Activated naive CD4-positive, alpha-beta T cell treated with anti-CD3 and anti-CD28 coated beads, Interleukin-2, amount 10 ng/mL, durations not matched to agents 7 days and 5 days (primary cell): ENCODE data around the gene APOBEC3A.
"Not testable (repeated sequence)": the region's sequence is repeated elsewhere in the genome, so short reads cannot be mapped to it uniquely, and the experiment has no call there.

Source experiments
- CTCF ChIA-PET: fragments of 350-600 bp; sonication (Branson Sonifier 250); formaldehyde crosslinking; loops from one replicate; lab custom pipeline; 2021; ENCODE audit warnings: antibody characterized with exemption; lab: Charles Lee
- DNase-seq: peaks from one replicate; pipeline ENCODE4 v3.0.0-alpha.2; 2020
- H3K27ac Mint-ChIP-seq: one replicate; pipeline ENCODE4 v1.8.0; 2021; ENCODE audit warnings: mild to moderate bottlenecking, moderate library complexity, mixed read lengths
- H3K27me3 Mint-ChIP-seq: one replicate; pipeline ENCODE4 v1.8.0; 2021; ENCODE audit warnings: mild to moderate bottlenecking, mixed read lengths
- H3K36me3 Mint-ChIP-seq: one replicate; pipeline ENCODE4 v1.8.0; 2021; ENCODE audit warnings: mixed read lengths
- H3K4me1 Mint-ChIP-seq: one replicate; pipeline ENCODE4 v1.8.0; 2021; ENCODE audit warnings: mixed read lengths
- H3K4me3 Mint-ChIP-seq: one replicate; pipeline ENCODE4 v1.8.0; 2021; ENCODE audit warnings: mild to moderate bottlenecking, moderate library complexity, mixed read lengths
- H3K9me3 Mint-ChIP-seq: one replicate; pipeline ENCODE4 v1.8.0; 2021; ENCODE audit warnings: mixed read lengths

Gene APOBEC3A

DNA sequence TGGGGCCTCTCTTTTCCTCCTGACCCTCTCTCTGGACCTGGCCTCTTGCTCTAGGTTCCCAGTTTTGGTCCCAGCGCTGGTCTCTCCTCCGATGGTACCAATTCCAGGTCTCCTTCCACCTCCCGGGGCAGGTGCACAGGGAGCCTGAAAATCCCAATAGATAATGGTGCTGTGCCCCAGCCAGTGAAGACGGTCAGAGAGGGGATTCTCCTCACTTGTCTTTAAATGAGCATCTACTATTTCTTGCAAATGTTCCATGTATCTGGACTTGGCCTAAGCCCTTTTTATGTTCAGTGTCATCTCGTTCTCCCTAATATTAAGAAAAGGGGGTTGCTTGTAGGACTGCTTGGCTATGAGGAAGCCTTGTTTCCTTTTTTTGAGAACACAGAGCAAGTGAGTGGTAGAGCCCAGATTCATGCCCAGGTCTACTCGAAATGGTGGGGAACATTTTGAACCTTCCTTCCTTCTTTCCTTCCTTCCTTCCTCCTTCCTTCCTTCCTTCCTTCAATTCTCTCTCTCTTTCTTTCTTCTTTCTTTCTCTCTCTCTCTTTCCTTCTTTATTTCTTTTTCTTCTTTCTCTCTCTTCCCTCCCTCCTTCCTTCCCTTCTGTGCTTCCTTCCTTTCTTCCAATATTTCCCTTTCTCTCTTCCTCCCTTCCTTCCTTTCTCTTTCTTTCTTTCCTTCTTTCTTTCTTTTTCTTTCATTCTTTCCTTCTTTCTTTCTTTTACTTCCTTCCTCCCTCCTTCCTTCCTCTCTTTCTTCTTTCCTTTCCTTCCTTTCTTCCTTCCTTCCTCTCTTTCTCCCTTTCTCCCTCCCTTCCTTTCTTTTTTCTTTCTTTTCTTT is 620 bp downstream of the APOBEC3A start:
- H3K36me3 Mint-ChIP-seq: no peaks in the 10 kb centered on the region
- peaks cover 19% of the 10 kb centered on the region for H3K4me1 Mint-ChIP-seq
- H3K27me3 Mint-ChIP-seq: peaks cover 39% of the 10 kb centered on the region
- no peak overlapping the region for H3K4me3 Mint-ChIP-seq
- CTCF ChIA-PET: interaction anchor here (0.8 kb wide), 1 partner anchor 15 kb away, joined by 3 read pairs; no protein-coding TSS in a partner anchor
- no peak for DNase-seq
- H3K9me3 Mint-ChIP-seq: no peaks in the 10 kb centered on the region
- no peak overlapping the region for H3K27ac Mint-ChIP-seq

DNA sequence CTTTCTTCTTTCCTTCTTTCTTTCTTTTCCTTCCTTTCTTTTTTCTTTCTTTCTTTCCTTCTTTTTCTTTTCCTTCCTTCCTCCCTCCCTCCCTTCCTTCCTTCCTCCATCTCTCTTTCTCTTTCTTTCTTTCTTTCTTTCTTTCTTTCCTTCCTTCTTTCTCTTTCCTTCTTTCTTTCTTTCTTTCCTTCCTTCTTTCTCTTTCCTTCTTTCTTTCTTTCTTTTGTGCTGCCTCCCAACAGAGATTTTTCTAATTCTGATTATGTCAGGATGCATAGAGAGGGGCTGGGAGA is 1.2 kb downstream of the APOBEC3A start:
- H3K27ac Mint-ChIP-seq, DNase-seq, H3K36me3 Mint-ChIP-seq, H3K4me3 Mint-ChIP-seq, H3K9me3 Mint-ChIP-seq, CTCF ChIA-PET: not testable (repeated sequence)
- peaks cover 16% of the 10 kb centered on the region for H3K4me1 Mint-ChIP-seq
- H3K27me3 Mint-ChIP-seq: peaks cover 39% of the 10 kb centered on the region

DNA sequence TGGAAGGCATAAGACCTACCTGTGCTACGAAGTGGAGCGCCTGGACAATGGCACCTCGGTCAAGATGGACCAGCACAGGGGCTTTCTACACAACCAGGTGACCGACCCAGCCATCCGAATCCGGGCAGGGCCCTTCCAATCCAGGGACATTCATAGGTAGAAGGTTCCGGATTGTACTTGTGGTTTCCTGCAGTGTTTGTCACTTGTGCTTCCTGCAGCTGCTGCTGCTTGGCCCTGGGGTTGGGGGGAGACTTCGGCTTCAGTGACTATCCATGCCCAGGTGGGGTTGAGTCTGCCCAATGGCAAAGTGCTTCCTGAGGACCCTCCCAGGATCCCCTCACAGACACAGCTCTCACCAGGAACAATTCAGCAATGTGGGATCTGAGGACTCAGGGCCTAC is 2.2 kb downstream of the APOBEC3A start:
- H3K27me3 Mint-ChIP-seq: peaks cover 39% of the 10 kb centered on the region
- no peaks in the 10 kb centered on the region for H3K9me3 Mint-ChIP-seq
- CTCF ChIA-PET: no interaction called here
- no peak for DNase-seq
- H3K36me3 Mint-ChIP-seq: no peaks in the 10 kb centered on the region
- H3K4me1 Mint-ChIP-seq: peaks cover 7% of the 10 kb centered on the region
- H3K27ac Mint-ChIP-seq: no peak overlapping the region
- no peak overlapping the region for H3K4me3 Mint-ChIP-seq

DNA sequence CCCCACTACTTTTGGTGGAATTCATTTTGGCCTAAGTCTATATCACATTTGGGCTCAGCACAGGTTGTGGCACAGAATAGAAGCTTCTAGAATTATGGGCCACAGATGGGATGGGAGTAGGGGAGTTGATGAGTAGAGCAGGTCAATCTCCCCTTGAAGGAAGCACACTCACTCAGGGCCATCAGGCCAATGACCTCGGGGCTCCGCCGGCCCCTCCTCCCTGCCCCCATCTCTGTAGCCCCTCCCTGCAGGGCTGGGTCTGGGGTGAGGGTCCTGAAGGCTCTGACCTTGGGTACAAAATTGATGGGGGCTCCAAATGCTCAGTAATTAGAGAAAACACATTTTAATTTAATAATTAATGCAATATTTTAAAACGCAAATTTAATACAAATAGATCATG is 3.3 kb downstream of the APOBEC3A start:
- H3K4me1 Mint-ChIP-seq, H3K27ac Mint-ChIP-seq, DNase-seq, H3K9me3 Mint-ChIP-seq, CTCF ChIA-PET, H3K36me3 Mint-ChIP-seq, H3K4me3 Mint-ChIP-seq: not testable (repeated sequence)
- peaks cover 45% of the 10 kb centered on the region for H3K27me3 Mint-ChIP-seq

DNA sequence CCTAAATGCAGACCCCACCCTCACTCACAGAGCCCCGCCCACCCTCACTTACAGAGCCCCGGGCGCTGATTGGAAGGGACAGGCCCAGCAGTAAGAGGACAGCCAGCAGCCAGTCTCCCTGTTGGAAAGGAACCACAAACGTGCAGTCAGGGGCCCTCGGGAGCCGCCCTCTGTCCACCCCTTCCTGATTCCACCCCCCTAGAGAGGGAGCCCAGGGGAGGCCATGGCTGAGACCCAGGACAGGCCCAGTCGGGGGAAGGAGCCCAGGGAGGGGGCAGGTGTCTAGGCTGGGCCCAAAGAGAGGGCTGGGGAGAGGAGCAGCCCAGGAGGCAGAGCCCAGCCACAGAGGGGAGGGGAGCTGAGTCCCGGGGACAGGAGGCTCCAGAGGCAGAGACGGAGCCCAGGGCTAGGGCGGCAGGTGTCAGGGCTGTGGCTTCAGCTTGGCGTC is 5.9 kb downstream of the APOBEC3A start:
- CTCF ChIA-PET, H3K36me3 Mint-ChIP-seq, H3K4me1 Mint-ChIP-seq, H3K4me3 Mint-ChIP-seq, H3K9me3 Mint-ChIP-seq, DNase-seq, H3K27ac Mint-ChIP-seq: not testable (repeated sequence)
- peaks cover 50% of the 10 kb centered on the region for H3K27me3 Mint-ChIP-seq

DNA sequence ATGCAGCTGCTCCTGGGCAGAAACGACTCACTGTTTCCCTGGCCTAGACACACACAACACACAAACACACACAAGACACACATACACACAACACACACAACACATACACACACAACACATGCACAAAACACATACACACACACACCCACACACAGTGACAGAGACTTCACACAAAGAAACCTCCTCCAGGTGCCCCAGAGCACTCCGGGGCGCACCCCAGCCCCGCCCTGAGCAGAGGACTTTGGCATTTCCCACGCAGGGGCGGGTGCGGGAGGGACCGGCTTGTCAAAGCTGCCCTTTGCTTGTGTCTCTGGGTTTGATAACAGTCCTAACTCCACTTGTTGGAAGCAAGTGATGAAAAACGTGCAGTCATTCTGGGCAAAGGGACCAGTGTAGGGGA is 6.5 kb downstream of the APOBEC3A start:
- peaks cover 9% of the 10 kb centered on the region for H3K4me1 Mint-ChIP-seq
- H3K36me3 Mint-ChIP-seq: no peaks in the 10 kb centered on the region
- CTCF ChIA-PET: interaction anchor here (1.1 to 1.3 kb wide), 2 partner anchors 94 to 355 kb away, joined by 3 read pairs; no protein-coding TSS in a partner anchor
- no peak for DNase-seq
- no peak overlapping the region for H3K27ac Mint-ChIP-seq
- H3K27me3 Mint-ChIP-seq: peaks cover 49% of the 10 kb centered on the region
- H3K4me3 Mint-ChIP-seq: no peak overlapping the region
- no peaks in the 10 kb centered on the region for H3K9me3 Mint-ChIP-seq

DNA sequence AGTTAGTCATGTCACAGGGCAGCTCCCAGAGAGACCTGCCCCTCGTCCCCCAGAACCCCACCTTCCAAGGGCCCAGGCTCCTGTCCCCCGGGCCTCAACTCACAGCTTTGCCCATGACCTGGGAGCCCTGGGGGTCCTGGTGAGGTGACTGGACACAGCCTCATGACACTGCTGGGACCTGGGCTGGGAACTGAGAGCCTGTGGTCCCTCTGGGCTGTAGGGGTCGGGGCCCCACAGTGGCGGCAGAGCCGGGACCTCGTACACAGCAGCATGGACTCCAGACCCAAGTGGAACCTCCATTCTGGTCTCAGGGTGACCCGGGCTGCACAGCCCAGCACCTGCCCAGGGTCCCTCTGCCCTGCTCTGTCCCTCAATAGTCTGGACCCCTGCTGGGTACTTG is 6.9 kb downstream of the APOBEC3A start:
- no peak for DNase-seq
- H3K27me3 Mint-ChIP-seq: peaks cover 49% of the 10 kb centered on the region

DNA sequence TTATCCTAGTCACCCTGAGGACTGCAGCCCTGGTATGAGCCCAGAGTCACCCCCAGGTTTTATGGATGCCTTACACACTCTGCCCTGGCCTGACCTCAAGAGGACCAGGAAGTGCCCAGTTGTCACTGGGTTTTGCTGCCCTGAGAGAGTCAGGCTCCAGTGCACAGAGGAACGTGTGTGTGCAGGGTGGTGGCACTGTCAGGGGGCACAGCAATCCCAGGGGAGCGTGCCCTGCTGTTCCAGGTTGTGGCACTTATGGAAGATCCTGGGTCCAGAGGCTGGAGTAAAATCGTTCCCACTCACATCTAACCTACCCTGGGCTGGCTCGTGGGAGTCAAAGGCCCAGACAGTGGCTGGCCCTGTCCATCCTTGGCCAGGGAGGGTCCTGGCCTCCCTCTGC is 7.6 kb downstream of the APOBEC3A start:
- H3K4me1 Mint-ChIP-seq: peaks cover 3% of the 10 kb centered on the region
- CTCF ChIA-PET: interaction anchor here (1.3 kb wide), 1 partner anchor 95 kb away, joined by 3 read pairs; no protein-coding TSS in a partner anchor
- no peak overlapping the region for H3K27ac Mint-ChIP-seq
- H3K36me3 Mint-ChIP-seq: no peaks in the 10 kb centered on the region
- H3K27me3 Mint-ChIP-seq: peaks cover 49% of the 10 kb centered on the region
- no peak overlapping the region for H3K4me3 Mint-ChIP-seq
- no peak for DNase-seq
- H3K9me3 Mint-ChIP-seq: no peaks in the 10 kb centered on the region

More for the DNA sequence above, 6.9 kb downstream of the APOBEC3A start:
- H3K9me3 Mint-ChIP-seq: no peaks in the 10 kb centered on the region
- H3K36me3 Mint-ChIP-seq: no peaks in the 10 kb centered on the region
- H3K4me1 Mint-ChIP-seq: peaks cover 9% of the 10 kb centered on the region
- no peak overlapping the region for H3K4me3 Mint-ChIP-seq
- CTCF ChIA-PET: interaction anchor here (1.1 to 1.3 kb wide), 2 partner anchors 94 to 354 kb away, joined by 3 read pairs; no protein-coding TSS in a partner anchor
- no peak overlapping the region for H3K27ac Mint-ChIP-seq

DNA sequence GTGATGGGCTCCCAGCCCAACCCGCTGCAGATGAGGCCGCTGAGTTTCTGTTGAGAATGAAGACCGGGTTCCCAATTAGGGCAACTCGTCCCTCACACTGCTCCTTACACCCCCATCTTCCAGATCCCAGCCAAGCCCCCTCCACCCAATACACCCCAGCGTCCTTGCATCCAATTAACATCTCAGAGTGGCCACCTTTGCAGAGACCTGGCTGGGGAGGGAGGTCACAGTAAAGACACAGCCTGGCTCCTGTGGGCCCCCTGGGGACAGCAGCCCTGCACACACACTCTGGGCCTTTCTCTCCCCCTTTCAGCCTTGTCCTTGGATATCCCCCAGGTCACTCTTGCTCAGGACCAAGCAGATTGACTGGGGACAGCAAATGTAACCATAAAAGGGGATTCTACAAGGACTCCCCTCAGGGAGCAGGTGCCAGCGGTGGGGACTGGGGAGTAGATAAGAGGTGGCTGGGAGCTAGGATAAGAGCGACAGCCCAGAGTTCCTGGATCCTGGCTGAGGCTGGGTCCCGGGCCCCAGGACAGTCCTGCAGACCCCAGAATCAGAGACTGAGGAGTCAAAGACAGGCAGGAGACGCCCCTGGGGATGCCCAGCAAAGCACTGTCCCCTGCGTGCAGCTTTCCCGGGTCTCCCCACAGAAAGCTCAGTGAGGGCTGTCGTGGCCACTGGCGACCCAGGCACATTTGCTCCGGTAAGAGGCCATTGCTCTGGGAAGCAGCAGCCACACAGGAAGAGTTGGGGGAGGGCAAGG is 8.4 kb downstream of the APOBEC3A start:
- DNase-seq: no peak
- Mint-ChIP-seq H3K27me3 (peaks cover 57% of the 10 kb centered on the region), H3K4me1 (peaks cover 3% of the 10 kb centered on the region), H3K9me3 (no peaks in the 10 kb centered on the region), H3K36me3 (no peaks in the 10 kb centered on the region), H3K27ac (no peak overlapping the region), H3K4me3 (no peak overlapping the region)
- CTCF ChIA-PET: interaction anchor here (0.9 kb wide), 1 partner anchor 96 kb away, joined by 3 read pairs; no protein-coding TSS in a partner anchor

DNA sequence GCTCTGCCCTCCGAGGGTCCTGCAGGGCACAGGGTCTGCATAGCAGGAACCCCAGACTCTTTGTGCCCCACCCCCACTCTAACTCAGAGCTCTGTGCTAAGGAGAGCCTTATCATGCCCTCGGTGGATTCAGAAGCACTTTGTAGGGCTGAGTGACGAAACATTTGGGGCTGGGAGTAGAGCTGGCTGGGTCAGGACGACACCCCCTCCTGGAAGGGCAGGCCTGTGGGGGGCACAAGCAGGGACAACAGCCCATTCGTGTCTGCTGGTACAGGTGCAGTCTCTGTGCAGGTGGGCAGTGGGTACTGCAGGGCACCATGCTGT is 8.9 kb downstream of the APOBEC3A start:
- DNase-seq: no peak
- no peaks in the 10 kb centered on the region for H3K36me3 Mint-ChIP-seq
- no peak overlapping the region for H3K27ac Mint-ChIP-seq
- no peak overlapping the region for H3K4me3 Mint-ChIP-seq
- H3K27me3 Mint-ChIP-seq: peaks cover 63% of the 10 kb centered on the region
- CTCF ChIA-PET: interaction anchor here (0.9 kb wide), 1 partner anchor 96 kb away, joined by 3 read pairs; no protein-coding TSS in a partner anchor
- peaks cover 3% of the 10 kb centered on the region for H3K4me1 Mint-ChIP-seq
- H3K9me3 Mint-ChIP-seq: no peaks in the 10 kb centered on the region

DNA sequence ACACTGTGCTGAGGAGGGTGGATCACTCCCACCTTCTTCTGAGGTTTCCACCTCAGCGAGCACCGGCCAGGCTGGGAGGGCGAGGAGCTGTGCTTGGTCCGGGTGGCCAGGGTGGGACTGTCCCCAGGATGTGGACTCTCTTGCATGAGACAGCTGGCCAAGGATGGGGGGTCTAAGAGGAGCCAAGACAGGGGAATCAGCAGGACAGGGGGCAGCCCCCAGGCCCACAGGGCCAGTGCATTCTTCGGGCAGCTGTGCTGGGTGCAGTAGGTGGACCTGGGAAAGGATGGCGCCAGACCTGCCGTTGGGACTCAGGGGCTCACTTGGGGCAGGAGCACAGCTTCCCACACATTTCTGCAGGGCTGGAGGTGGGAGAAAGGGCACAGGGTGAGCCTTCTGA is 9.5 kb downstream of the APOBEC3A start:
- Mint-ChIP-seq H3K4me3 (no peak overlapping the region), H3K27me3 (peaks cover 69% of the 10 kb centered on the region), H3K9me3 (no peaks in the 10 kb centered on the region), H3K27ac (peak overlapping the region; percentile 49), H3K4me1 (peaks cover 3% of the 10 kb centered on the region), H3K36me3 (no peaks in the 10 kb centered on the region)
- CTCF ChIA-PET: interaction anchor here (0.9 kb wide), 1 partner anchor 97 kb away, joined by 3 read pairs; no protein-coding TSS in a partner anchor
- no peak for DNase-seq

DNA sequence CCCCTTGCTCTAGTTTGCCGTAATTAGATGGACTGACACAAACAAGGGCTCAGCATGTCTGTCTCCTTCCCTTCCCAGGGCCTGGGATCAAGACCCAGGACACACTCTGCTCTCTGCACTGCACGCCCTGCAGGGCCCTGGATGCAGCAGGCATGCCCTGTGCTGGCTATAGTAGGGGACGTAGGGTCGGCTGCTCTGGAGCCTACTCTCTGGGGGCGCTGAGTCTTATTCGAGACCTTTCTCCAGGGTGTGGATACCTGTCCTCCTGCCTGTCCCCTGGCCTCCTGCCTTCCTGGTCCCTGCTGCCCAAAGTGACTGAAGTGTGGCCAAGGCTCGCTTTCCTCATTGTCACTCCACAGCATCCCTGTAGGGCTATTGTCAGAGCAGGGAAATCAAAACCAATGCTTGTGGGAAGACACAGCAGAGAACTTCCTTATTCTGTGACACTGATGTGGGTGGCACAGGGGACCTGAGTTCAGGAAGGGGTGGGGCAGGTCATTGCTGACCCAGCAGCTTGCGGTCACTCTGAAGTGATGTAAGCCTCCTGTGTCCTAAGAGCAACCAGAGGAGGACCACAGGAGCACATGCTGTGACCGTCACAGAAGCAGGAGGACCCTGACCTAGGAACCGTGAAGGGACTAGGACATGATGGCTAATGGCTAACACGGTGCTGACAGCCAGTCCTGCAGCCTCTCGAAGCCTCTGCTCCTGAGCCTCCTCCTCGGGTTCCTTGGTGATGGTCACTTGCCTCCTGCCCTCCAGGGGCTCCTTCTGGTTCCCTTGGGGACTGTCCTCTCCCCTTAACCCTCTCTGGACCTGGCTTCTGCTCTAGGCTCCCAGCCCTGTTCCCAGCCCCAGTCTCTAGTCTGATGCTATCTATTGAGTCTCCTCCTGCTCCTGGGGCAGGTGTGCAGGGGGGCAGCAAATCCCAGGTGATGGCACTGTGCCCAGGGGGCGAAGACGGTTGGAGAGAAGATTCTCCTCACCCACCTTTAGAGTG is 10.3 kb downstream of the APOBEC3A start:
- no peak overlapping the region for H3K27ac Mint-ChIP-seq

DNA sequence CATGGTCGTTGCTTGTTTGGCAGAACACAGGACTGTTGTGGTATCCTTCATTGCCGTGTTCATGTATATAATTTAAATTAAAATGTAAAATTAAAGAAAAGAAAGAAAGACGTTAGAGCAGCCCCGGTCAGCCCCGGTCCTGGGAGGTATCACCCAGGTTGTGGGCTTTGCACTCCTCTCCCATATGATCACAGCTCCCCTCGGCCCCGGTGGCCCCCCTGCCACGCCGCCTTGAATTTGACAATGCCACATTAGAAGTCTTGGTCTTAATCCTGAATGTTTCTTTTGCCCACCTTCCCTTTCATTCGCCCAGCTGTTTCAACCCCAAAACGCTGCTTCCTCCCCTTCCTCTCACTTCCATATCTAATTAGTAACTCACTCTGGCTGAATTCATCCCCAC is 11.4 kb downstream of the APOBEC3A start:
- Mint-ChIP-seq H3K27me3 (peaks cover 86% of the 10 kb centered on the region), H3K4me1 (peaks cover 9% of the 10 kb centered on the region), H3K4me3 (no peak overlapping the region), H3K27ac (no peak overlapping the region), H3K9me3 (no peaks in the 10 kb centered on the region), H3K36me3 (no peaks in the 10 kb centered on the region)
- CTCF ChIA-PET: interaction anchor here (7.8 kb wide), 1 partner anchor 99 kb away, joined by 46 read pairs; no protein-coding TSS in a partner anchor
- DNase-seq: no peak

More for the DNA sequence above, 10.3 kb downstream of the APOBEC3A start:
- no peak for DNase-seq
- Mint-ChIP-seq H3K4me1 (peaks cover 6% of the 10 kb centered on the region), H3K27me3 (peaks cover 76% of the 10 kb centered on the region), H3K9me3 (no peaks in the 10 kb centered on the region), H3K4me3 (no peak overlapping the region), H3K36me3 (no peaks in the 10 kb centered on the region)
- CTCF ChIA-PET: no interaction called here
